ENCODE measurements around the gene CGB3.

GRCh38 chr19:49061000-49061399, 36.9 kb upstream of the CGB3 start:
- TF ChIP-seq CTCF (IDR thresholded peaks at IDR 0.05 in 8 of 11, conservative IDR thresholded peaks at IDR 0.05 in 3 of 11) (no peak), POLR2AphosphoS5 (IDR thresholded peaks at IDR 0.05) (no peak)
